HG03196 (cell line): ENCODE results near the gene SPRY4.
"Not testable (repeated sequence)": the region's sequence is repeated elsewhere in the genome, so short reads cannot be mapped to it uniquely, and the experiment has no call there.

Experiments
- ATAC-seq: cut with Tn5 transposase; IDR thresholded peaks from one replicate; pipeline ENCODE4 v1.9.1; 2021; ENCODE audit not compliant: unreplicated experiment

Gene SPRY4, protein sequence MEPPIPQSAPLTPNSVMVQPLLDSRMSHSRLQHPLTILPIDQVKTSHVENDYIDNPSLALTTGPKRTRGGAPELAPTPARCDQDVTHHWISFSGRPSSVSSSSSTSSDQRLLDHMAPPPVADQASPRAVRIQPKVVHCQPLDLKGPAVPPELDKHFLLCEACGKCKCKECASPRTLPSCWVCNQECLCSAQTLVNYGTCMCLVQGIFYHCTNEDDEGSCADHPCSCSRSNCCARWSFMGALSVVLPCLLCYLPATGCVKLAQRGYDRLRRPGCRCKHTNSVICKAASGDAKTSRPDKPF

DNA sequence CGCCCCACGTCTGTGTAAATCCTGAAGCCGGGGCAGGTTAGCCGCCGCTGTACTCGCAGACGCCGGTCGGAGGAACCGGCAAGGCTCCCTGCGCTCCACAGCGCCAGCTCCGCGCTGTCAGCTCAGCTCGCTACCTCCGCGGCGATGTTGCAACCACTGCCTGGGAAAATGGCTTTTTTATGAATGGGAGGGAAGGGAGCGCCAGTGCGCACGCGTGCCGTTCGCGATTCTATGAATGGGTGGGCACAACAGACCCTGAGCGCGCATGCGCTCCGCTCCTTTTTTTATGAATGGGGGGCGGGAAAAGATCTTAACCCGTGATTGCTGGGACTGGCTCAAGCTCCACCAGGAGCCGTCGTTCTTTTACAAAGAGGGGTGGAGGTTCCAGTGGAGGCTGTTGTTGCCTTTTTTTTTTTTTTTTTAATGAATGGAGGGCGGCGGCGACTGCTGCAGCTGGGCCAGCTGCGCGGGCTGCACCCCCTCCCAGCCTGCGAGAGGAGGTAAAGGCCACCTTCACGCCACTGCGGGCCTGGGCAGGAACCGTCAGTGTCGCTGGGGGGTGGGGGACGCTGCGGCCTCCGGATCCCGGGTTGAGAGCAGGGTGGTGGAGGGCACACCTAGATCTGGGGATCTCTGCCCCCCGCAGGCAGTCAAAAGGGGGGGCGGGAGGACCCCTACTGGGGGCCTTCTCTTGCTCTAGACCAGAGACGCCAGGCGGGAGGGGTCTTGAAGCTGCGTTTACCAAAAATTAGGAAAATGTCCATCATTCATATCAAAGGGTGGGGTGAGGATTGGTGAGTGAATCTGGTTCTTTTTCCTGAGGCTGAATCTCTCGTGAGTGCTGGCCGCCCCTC, at the start of gene SPRY4:
Gene SPRY4, minus strand, starts transcription at position 151 of the 854 bp plus-strand sequence. CDS start 9,913 bp downstream, outside the sequence.
- peak; percentile 58 for ATAC-seq

DNA sequence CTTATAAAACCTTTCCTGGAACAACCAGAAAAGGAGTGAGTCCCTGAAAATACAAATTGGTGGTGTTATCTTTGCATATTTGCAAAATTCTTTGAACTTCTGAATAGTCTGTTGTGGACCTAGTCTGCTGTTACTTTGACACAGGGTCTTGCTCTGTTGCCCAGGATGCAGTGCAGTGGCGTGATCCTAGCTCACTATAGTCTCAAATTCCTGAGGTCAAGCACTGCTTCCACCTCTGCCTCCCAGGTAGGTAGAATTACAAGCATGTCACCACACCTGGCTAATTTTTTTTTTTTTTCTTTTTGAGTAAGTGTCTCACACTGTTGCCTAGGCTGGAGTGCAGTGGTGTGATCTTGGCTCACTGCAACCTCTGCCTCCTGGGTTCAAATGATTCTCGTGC, 43.7 kb upstream of the SPRY4 start:
- ATAC-seq, result no peak

DNA sequence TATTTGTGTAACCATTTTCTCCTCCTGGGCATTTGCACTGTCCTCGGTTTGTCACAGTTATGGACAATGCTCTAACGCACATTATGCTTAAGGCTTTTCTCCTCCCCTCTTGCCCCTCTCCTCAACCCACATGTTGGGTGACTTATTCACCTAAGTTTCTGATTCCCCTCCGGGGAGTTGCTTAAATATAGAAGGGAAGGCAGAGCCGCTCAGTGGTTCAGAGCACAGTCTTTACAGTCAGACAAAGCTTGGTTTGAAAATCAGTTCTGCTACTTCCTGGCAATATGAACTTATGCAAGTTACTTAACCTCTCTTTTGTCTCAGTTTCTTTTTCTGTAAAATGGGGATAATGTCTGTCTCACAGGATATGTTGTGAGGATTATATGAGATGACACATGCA, 41.2 kb upstream of the SPRY4 start:
- ATAC-seq, result peak; percentile 60

DNA sequence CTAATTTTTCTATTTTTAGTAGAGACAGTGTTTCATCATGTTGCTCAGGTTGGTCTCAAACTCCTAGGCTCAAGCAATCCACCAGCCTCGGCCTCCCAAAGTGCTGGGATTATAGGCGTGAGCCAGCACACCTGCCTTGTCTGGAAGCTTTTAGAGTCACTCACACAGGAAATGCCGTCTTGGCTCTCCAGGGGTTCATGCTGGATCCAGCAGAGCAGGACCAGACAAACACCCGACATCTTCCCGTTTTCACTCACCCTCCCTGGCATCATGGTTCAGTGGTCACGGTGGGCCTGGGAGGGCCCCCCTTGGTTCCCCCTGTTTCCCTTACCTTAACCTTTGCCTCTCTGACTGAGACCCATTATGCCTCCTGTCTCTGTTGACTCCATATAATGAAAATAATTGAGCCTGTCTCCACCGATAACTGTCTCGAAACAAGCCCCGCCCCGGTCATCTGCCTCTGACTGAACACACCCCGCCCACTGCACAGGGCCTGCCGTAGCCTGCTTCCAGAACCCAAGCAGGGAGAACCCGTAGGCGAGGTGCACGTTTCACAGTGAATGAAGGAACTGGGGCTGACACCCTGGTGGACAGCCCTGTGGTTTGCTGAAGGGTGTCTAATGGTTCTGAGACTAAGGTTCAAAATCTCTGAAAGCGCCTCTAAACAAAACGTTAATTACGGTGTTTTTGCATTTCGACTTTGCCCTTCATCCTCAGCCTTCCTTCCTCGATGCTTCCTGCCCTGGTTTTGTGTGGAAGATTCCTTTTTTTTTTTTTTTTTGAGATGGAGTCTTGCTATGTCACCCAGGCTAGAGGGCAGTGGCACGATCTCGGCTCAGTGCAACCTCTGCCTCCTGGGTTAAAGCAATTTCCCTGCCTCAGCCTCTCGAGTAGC, 39.7 kb upstream of the SPRY4 start:
- ATAC-seq, result peak; percentile 47

DNA sequence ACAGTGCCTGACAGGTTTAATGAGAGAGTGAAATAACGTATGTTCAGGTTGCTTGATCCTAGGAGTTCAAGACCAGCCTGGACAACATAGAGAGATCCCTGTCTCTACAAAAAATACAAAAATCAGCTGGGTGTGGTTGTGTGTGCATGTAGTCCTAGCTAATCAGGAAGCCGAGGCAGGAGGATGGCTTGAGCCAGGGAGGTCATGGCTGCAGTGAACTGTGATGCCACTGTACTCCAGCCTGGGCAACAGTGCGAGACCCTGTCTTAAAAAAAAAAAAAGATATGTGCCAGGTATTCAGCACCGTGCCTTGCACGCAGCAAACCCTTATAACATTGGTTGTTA, 38.8 kb upstream of the SPRY4 start:
- ATAC-seq, result no peak

DNA sequence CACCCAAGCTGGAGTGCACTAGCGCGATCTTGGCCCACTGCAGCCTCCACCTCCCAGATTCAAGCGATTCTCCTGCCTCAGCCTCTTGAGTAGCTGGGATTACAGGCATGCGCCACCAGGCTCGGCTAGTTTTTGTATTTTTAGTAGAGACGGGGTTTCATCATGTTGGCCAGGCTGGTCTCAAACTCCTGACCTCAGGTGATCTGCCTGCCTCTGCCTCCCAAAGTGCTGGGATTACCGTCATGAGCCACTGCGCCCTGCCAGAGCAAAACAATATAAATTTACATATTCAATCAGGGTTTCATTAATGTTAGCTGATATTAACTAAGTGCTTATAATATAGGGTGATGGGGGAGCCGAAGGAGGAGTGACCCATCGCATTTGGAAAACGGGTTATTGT, 37.4 kb upstream of the SPRY4 start:
- not testable (repeated sequence) for ATAC-seq

DNA sequence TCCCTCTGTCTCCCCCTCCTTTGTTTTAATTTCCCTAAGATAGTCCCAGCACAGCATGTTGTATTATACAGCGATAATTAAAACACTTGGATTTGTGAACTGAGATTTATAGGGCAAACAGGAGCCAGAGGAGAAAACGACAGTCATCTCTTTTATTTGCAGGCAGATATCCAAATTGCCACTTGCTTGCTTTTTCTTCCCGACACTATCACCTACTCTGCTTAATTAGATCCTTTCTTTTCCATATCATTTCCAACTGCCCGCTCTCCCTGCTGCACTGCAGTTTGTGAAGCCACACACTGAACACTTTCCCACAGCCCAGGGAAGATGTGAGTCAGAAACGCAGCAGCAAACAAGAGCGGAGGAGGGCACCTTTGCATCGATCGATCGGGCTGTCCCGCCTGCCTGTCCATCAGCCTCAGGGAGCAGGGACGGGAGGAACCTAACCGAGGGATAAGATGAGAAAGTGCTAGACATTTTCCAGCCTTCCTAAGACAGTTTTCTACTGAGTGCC, 35.8 kb upstream of the SPRY4 start:
- no peak for ATAC-seq

DNA sequence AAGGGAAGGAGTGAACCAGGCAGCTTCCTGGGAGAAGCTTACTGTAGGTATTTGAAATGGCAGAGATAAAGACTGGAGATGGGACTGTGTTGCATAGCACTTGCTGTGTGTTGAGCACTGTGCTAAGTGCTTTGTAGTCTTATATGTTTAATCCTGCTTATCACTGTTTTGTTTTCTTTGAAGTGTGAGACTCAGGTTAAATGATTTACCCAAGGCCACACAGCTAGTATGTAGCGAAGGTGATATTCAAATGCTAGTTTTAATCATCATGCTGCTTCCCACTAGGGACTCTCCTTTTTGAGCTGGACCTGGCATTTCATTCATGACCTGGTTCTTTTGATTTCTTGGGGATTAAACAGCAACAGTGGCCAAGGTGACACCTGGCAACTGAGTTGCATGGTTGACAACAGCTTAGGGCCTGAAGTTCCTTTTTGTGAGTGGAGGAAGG, 35.3 kb upstream of the SPRY4 start:
- ATAC-seq, result no peak

DNA sequence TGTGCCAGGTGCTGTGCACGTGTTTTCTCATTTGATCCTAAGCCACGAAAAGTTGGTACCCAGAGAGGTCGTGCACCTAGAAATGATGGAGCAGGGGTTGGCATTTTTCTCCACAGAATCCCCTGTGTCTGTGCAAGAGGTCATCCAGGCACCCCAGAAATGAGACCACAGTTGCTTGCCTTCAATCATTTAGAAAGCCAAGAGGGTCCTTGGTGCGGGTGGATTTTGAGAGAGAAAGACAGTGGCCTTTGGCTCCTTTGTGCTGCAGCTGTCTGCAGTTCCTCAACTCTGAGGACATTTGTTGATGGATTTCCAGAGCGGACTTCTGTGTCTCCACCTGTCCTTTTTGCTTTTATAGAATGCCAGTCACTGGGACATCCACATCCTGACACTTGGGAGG, 33.8 kb upstream of the SPRY4 start:
- ATAC-seq, result no peak

DNA sequence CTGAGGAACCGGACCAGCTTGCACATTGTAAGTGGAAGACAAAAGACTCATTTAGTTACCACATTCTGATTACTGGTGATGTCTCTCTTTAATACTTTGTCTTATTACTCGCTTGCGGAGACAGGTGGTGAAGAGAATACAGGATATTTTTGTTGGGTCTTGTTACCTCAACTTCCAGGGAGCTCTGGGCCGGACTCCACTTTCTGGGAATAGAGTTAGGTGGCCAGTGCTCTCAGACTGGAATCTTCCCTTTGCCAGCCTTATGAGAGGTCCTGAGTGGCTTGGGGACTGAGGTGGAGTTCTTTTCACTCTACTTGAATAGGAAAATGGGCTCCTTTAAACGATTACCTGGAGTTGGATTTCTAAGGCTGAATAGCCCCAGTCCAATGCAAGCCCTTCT, 33.3 kb upstream of the SPRY4 start:
- no peak for ATAC-seq

DNA sequence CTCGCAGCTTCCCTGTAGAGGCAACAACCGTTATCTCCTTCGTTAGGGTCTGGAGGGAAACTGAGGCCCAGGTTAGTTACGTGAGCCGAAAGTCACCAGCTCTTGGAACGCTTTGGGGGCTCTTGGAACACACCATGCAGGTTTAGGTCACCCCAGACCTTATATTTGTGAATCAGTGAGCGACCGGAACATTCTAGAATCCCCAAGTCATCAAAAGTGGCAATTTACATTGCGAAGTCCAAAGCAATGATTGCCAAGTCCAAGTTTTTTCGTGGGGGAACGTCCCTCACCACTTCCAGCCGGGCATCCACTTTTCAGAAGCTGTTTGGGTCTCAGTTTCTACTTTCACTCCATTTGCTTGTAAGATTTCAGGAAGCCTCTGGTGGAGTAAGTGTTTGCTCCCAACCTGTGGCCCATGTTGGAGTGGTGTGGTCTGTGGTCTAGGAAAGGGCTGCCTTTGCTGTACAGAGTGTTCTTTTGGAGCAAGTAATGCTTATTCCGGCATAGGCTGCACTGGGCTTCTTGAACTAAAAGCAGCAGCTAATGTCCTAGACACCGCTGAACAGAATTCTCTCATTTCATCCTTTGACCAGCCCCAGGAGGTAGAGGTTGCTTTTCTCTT, 32.8 kb upstream of the SPRY4 start:
- ATAC-seq, result no peak

DNA sequence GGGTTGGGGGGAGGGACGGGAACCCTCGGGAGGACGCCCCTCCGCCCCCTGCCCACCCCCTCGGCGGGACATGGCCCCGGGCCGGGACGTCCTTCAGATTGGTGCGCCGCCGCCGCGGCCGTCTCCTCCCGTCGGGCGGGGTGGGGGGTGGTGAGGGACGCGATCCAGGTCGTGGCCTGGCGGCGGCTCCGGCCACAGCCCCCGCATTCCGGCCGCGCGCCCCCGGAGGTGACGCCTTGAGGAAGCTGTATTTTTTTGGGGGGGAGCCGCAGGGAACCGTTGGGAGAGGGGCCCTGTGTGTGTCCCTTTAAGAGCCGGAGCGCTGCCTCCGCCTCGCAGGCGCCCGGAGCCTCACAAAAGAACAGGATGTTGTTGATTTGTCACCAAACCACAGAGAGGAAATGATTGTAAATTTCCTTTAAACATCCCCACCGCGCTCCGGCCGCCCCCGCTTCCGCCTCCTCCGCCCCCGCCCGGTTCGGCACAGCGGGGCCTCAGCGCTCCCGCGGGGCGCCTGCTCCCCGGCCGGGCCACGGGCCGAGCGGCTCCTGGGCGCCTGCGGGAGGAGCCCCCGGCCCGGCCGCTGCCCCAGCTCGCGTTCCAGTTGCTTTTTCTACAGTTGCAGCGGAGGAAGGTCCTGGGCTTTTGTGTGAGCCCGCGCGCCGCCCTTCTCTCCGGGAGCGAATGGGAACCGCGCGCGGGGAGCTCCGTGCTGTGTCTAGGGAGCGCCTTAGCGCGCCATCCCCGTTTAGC, 32.1 kb upstream of the SPRY4 start:
- peak; percentile 86 for ATAC-seq

DNA sequence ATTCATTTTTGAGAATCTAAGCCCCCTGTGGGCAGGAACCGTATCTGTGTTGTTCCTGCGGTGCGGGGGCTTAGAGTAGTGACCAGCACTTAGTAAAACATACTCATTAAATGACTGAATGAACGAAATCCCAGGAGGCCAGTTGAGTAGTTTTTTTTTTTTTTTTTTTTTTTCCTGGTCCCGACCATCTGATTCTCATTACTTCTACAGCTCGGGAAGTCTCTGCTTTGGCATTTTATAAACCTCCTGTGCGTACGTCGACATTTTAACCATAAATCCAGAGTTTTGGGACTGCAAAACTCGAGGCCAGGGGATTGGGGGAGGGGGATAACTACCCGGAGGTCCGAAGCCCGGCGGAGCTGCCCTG, 31.5 kb upstream of the SPRY4 start:
- no peak for ATAC-seq

DNA sequence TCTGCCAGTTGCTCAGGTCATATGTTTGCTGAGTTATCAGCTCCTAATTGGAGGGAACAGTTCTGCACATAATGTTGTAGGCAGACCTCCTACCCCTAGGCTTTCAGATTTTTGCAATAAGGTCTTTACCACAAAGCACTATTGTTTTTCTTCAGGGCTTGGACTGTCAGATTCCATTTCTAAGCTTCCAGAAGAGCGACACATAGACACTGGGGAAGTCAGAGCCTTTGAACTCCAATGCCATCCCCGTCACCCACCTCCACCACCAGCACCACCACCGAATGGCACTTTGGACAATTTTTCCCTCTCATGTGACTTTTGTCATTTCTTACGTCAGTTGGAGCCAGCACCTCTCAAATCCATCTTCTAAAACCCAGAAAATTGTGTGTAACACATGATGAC, 28.3 kb upstream of the SPRY4 start:
- ATAC-seq, result no peak

DNA sequence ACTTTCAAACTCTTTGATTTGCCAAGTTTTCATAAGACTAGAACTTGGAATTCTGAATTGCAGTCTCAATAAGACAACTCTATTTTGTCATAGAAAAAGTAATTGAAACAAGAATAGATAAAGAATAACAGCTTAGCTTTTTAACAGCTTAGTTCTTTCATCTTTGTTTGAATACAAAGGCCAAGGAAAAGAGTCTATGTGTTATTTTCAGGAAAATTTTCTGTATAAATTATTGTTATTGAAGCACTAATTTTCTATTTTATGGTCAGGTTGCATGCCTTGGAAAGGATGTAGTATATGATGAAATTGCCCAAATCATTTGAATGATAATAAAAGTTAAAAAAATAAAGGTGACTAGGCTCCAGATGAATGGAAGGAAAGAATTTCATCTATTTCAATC, 25.2 kb upstream of the SPRY4 start:
- ATAC-seq, result no peak

DNA sequence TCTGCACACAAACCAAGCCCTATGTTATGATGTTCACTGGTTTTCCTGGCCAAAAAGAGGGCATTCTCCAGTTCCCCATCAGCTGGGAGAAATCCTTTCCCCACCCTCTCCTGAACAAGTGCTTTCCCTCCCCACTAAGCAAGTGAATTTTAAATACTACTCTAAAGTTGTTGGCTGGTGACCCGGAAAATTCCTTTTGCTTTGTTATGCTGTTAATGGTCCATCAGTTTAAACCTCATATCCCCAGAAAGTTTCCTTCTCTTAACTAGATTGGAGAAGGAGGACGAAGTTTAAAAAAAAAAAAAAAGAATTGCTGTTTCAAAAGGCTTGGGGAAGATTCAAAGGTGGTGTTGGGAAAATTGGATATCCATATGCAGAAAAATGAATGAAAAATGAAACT, 21.9 kb upstream of the SPRY4 start:
- ATAC-seq, result no peak

DNA sequence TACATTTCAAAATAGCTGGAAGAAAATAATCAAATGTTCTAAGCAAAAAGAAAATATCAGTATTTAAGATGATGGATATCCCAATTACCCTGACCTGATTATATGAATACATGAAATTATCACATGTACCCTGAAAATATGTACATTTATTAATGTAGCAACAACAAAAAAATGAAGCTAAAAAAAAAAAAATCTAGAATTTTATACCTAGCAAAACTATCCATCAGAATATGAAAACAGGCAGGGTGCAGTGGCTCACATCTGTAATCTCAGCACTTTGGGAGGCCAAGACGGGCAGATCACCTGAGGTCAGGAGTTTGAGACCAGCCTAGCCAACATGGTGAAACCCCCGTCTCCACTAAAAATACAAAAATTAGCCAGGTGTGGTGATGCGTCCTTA, 20.1 kb upstream of the SPRY4 start:
- not testable (repeated sequence) for ATAC-seq

DNA sequence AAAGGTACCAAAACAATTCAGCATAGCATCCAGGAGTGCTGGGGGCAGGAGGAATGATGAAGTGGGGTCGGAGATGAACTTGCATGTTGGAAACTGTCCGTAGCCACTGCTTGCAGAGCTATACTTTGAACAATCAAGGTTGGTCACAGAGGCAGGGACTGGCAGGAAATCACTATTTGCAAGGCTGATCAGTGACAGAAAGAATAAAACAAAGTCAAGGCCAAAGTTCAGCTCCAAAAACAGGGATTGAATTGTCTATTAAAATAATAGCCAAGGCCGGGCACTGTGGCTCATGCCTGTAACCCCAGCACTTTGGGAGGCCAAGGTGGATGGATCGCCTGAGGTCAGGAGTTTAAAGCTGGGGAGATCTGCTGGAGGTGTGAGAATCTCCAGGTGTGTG, 18.7 kb upstream of the SPRY4 start:
- ATAC-seq, result no peak

DNA sequence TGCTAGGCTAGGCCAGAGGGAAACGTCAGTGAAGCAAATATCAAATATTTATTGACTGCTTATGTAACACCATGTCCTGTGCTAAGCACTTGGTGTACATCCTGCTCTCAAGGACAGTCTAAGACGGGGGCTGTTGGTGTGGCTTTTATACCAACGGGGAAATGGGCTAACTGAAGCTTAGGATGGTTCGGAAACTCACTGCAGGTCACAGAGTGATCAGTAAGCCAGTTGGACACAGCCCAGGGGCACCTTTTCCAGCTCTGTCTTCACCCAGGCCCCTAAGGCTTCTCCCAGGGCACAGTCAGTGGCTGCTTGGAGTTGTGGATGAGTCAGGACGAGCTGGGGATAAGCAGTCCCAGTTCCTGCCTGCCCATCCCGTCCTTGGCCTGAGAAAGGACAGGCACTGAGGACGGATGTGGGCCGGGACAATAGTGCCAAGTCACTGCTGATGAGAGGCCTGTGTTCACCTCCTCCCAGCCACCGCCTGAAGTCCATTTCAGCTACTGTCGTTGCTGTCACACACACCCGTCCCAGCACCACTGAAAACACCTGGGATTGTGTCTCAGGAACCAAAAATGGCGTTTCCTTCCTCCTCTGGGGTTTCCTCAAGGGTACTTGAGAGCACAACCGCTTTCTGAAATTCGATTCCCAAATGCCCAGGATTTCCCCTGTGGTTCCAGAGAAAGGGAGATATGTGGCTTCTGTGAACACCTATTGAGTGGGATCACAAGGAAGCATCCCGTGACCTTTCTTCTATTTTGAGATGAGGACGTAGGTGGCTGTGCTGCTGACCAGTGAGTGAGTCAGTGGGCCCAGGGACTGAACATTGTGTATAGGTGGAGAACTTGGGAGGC, 17.5 kb upstream of the SPRY4 start:
- no peak for ATAC-seq
